K562 (cell line): ENCODE data around the gene IQGAP3. TPM values are rescaled to one million over a fixed set of nuclear protein-coding genes. Genes with fewer than 3 reads are reported as not detected.

Experiments
- HNRNPH1 ChIP-seq: fragments of 200-400 bp; formaldehyde crosslinking; optimal IDR thresholded peaks from 2 replicates; pipeline ENCODE3; 2017; ENCODE audit warnings: low read depth, mild to moderate bottlenecking, low read length, moderate library complexity
- RBM22 ChIP-seq: fragments of 200-400 bp; formaldehyde crosslinking; IDR thresholded peaks from 2 replicates; pipeline ENCODE4 v1.6.1; 2018; ENCODE audit warnings: low read length, low read depth; ENCODE audit not compliant: poor library complexity, severe bottlenecking
- SAP30 ChIP-seq: fragments of 200-600 bp; sonication (generic); IDR thresholded peaks from 2 replicates; pipeline ENCODE4 v1.6.1; 2012; ENCODE audit warnings: borderline replicate concordance, low read depth, mild to moderate bottlenecking, moderate library complexity, low read length, control low read depth, inconsistent platforms; ENCODE audit not compliant: insufficient read depth, poor library complexity, severe bottlenecking
- YY1 ChIP-seq, 3 experiments: IDR thresholded peaks; 2 replicates each; pipeline ENCODE4 v1.6.1; 2011; ENCODE audit warnings: low read length in 2 of 3, mild to moderate bottlenecking in 2 of 3, moderate library complexity in 2 of 3, borderline replicate concordance in 1 of 3, control low read depth in 1 of 3, low read depth in 1 of 3; ENCODE audit not compliant: insufficient read depth in 3 of 3, insufficient replicate concordance in 2 of 3, control insufficient read depth in 1 of 3, insufficient read length in 1 of 3; ENCODE audit errors: extremely low read depth in 1 of 3
- ZNF263 ChIP-seq: sonication (generic); formaldehyde crosslinking; IDR thresholded peaks from 2 replicates; pipeline ENCODE4 v1.8.0; 2022; ENCODE audit warnings: mild to moderate bottlenecking, missing genetic modification reagents, borderline replicate concordance
- ZNF311 ChIP-seq: fragments of 250-450 bp; sonication (Bioruptor Pico); IDR thresholded peaks from 2 replicates; pipeline ENCODE4 v1.4.0; 2020; ENCODE audit warnings: mild to moderate bottlenecking, moderate library complexity
- ZNF354B ChIP-seq: fragments of 250-450 bp; sonication (Bioruptor Pico); IDR thresholded peaks from 2 replicates; pipeline ENCODE4 v1.4.0; 2020
- polyA plus RNA-seq, 8 experiments: library from polyadenylated mRNA; depleted of rRNA in 4 of 8; stranded (reverse) in 5 of 8; unstranded in 3 of 8; fragments of >200 nt; fragmentation: Nextera tagmentation in 2 of 8; fragmentation: Illumina TruSeq in 1 of 8; extraction: Ambion mirVana in 2 of 8; extraction: Trizol in 1 of 8; gene quantifications; 2 replicates each; pipeline versions ENCODE4 v1.2.1 to v1.2.3, GENCODE V29; 2011 to 2014; ENCODE audit warnings: inconsistent platforms in 1 of 8, missing spikeins in 1 of 8
- total RNA-seq, 7 experiments: library from RNA; depleted of rRNA in 6 of 7; stranded (reverse); fragments of >200 nt in 6 of 7; fragmentation: Illumina TruSeq in 2 of 7; extraction: Trizol in 2 of 7; gene quantifications; 2 replicates each; pipeline versions ENCODE4 v1.2.1 to v1.2.3, GENCODE V29; 2011 to 2021; ENCODE audit warnings: low replicate concordance in 1 of 7
- TF ChIP-seq, protein P1 (sequence below), 2 experiments: fragments of 450-650 bp in 1 of 2; sonication (generic) in 1 of 2; formaldehyde crosslinking in 1 of 2; IDR thresholded peaks; 2 replicates each; pipeline versions ENCODE4 v1.7.1 to v1.9.0; 2016 to 2022; ENCODE audit warnings: inconsistent platforms in 1 of 2, mild to moderate bottlenecking in 1 of 2, missing genetic modification reagents in 1 of 2
- TF ChIP-seq, protein P2 (sequence below): fragments of 450-650 bp; IDR thresholded peaks from 2 replicates; pipeline ENCODE4 v1.6.1; 2016; ENCODE audit warnings: antibody characterized with exemption
- TF ChIP-seq, protein P3 (sequence below), 3 experiments: fragments of 200-800 bp in 1 of 3; sonication (Bioruptor generic) in 1 of 3; sonication (generic) in 1 of 3; formaldehyde crosslinking in 1 of 3; IDR thresholded peaks; 2 replicates each; pipeline versions ENCODE4 v1.6.1 to v1.8.0; 2016 to 2022; ENCODE audit warnings: mild to moderate bottlenecking in 2 of 3, missing compliant biosample characterization in 2 of 3, missing genetic modification characterization in 2 of 3, missing genetic modification reagents in 1 of 3

IQGAP3 gene
- total and polyA plus RNA-seq, 9 of the 15 experiments (the other 6 are each of a cell fraction or from before 2014, with no cell fraction given) = 1.4 to 16.6 (median 11.9) TPM

DNA sequence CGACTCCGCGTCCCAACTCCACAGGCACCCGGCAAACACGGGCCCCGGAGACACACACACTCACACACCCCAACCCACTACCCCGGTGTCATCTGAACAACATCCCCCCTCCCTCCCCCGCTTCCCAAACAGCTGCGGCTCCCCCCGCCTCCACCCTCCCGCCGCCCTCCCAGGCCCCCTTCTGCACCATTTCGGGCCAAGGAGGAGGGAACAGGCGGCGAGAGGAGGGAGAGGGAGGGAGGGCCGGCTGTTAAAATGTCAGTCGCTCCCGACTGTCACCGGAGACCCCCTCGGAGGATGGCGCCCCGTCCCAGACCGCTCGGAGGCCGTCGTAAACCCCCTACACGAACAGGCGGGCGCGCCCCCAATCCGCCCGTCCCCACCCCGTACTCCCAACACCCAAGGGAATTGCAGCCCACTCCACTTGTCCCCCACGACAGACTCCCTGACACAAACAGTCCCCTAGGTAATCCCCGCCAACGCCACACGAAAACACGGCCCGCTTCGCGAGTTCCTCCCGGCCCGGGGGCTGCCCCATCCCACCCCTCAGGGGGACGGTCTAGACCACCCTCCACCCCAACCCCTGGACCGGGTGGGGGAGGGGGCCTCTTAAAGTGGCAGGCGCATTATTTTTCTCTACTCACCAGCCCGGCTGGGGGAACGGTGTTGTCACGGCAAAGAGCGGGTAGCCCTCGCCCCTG is 72.4 kb downstream of the IQGAP3 start (continued):
- TF ChIP-seq, protein P1, sequence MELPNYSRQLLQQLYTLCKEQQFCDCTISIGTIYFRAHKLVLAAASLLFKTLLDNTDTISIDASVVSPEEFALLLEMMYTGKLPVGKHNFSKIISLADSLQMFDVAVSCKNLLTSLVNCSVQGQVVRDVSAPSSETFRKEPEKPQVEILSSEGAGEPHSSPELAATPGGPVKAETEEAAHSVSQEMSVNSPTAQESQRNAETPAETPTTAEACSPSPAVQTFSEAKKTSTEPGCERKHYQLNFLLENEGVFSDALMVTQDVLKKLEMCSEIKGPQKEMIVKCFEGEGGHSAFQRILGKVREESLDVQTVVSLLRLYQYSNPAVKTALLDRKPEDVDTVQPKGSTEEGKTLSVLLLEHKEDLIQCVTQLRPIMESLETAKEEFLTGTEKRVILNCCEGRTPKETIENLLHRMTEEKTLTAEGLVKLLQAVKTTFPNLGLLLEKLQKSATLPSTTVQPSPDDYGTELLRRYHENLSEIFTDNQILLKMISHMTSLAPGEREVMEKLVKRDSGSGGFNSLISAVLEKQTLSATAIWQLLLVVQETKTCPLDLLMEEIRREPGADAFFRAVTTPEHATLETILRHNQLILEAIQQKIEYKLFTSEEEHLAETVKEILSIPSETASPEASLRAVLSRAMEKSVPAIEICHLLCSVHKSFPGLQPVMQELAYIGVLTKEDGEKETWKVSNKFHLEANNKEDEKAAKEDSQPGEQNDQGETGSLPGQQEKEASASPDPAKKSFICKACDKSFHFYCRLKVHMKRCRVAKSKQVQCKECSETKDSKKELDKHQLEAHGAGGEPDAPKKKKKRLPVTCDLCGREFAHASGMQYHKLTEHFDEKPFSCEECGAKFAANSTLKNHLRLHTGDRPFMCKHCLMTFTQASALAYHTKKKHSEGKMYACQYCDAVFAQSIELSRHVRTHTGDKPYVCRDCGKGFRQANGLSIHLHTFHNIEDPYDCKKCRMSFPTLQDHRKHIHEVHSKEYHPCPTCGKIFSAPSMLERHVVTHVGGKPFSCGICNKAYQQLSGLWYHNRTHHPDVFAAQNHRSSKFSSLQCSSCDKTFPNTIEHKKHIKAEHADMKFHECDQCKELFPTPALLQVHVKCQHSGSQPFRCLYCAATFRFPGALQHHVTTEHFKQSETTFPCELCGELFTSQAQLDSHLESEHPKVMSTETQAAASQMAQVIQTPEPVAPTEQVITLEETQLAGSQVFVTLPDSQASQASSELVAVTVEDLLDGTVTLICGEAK (IDR thresholded peaks at IDR 0.05) = peak; percentile 37; the same call in 1 of the 2 replicates
- TF ChIP-seq, protein P1 (CRISPR knock-in tag; IDR thresholded peaks at IDR 0.05) = no peak; the same call in 1 of the 2 replicates
- peak; percentile 26 for TF ChIP-seq RBM22
- peak; percentile 91 for TF ChIP-seq SAP30
- TF ChIP-seq HNRNPH1 = no peak
- TF ChIP-seq YY1 (IDR thresholded peaks at IDR 0.05; ENCODE audit: borderline replicate concordance in 1 of 3, control insufficient read depth in 1 of 3, extremely low read depth in 1 of 3, insufficient read depth in 3 of 3, insufficient read length in 1 of 3, insufficient replicate concordance in 2 of 3, low read depth in 1 of 3, low read length in 2 of 3) = peak in 1 of 3 experiments; percentile 47
- TF ChIP-seq, protein P2, sequence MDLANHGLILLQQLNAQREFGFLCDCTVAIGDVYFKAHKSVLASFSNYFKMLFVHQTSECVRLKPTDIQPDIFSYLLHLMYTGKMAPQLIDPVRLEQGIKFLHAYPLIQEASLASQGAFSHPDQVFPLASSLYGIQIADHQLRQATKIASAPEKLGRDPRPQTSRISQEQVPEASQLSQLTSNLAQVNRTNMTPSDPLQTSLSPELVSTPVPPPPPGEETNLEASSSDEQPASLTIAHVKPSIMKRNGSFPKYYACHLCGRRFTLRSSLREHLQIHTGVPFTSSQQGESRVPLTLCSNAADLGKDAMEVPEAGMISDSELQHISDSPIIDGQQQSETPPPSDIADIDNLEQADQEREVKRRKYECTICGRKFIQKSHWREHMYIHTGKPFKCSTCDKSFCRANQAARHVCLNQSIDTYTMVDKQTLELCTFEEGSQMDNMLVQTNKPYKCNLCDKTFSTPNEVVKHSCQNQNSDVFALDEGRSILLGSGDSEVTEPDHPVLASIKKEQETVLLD = 0 out of 2 replicates have a peak, but pooled peaks have one; percentile 43
- TF ChIP-seq ZNF263 = peak; percentile 73
- no peak for TF ChIP-seq ZNF311 (CRISPR knock-in tag)
- TF ChIP-seq ZNF354B = no peak
- TF ChIP-seq, protein P3, sequence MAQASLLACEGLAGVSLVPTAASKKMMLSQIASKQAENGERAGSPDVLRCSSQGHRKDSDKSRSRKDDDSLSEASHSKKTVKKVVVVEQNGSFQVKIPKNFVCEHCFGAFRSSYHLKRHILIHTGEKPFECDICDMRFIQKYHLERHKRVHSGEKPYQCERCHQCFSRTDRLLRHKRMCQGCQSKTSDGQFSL (CRISPR knock-in tag; IDR thresholded peaks at IDR 0.05) = no peak
- TF ChIP-seq, protein P3 (tag; IDR thresholded peaks at IDR 0.05) = 0 out of 4 replicates have a peak, but pooled peaks of 1 of the 2 experiments have one; percentile 6
